Uterus (tissue), 2 donors: Measurements from ENCODE around the gene MEP1A.
"Not testable (repeated sequence)": the region's sequence is repeated elsewhere in the genome, so short reads cannot be mapped to it uniquely, and the experiment has no call there.

Experiments
- POLR2A ChIP-seq, 2 donors: fragments of 450-650 bp; IDR thresholded peaks; one replicate each; pipeline ENCODE4 v1.6.1; 2016; ENCODE audit warnings: antibody characterized with exemption in 2 of 2, mild to moderate bottlenecking in 1 of 2, moderate library complexity in 1 of 2
- TF ChIP-seq, protein P1 (sequence below), 4 experiments: fragments of 200-600 bp in 2 of 4; fragments of 450-650 bp in 2 of 4; sonication (generic) in 2 of 4; IDR thresholded peaks; one replicate each; pipeline ENCODE4 v1.5.1; 2016 to 2019; ENCODE audit warnings: antibody characterized with exemption in 4 of 4, mild to moderate bottlenecking in 2 of 4, moderate library complexity in 1 of 4

DNA sequence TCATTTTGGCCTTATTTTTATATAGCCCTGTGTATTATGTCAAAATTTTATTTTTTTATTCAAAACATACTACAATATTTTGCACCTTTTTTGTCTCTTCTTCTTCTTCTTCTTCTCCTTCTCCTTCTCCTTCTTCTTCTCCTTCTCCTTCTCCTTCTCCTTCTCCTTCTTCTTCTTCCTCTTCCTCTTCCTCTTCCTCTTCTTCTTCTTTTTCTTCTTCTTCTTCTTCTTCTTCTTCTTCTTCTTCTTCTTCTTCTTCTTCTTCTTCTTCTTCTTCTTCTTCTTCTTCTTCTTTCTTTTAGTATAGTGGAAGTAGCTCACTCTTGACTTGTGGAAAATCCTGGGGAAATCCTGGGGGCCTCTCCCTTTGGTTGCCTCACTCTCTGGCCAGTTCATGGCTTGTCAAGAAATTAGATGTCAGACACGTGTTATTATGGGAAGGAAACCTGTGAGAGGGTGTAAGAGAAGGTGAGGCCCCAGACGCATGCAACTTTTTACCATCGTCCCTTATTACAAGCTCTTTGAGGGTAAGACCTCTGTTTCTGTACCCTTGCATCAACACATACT, 48.9 kb upstream of the MEP1A start:
- TF ChIP-seq, protein P1, sequence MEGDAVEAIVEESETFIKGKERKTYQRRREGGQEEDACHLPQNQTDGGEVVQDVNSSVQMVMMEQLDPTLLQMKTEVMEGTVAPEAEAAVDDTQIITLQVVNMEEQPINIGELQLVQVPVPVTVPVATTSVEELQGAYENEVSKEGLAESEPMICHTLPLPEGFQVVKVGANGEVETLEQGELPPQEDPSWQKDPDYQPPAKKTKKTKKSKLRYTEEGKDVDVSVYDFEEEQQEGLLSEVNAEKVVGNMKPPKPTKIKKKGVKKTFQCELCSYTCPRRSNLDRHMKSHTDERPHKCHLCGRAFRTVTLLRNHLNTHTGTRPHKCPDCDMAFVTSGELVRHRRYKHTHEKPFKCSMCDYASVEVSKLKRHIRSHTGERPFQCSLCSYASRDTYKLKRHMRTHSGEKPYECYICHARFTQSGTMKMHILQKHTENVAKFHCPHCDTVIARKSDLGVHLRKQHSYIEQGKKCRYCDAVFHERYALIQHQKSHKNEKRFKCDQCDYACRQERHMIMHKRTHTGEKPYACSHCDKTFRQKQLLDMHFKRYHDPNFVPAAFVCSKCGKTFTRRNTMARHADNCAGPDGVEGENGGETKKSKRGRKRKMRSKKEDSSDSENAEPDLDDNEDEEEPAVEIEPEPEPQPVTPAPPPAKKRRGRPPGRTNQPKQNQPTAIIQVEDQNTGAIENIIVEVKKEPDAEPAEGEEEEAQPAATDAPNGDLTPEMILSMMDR (IDR thresholded peaks at IDR 0.05): not testable (repeated sequence)
- TF ChIP-seq POLR2A (IDR thresholded peaks at IDR 0.05): not testable (repeated sequence)
